Mesenchymal stem cell (in vitro differentiated cells and primary cell): Measurements from ENCODE around the gene LRRTM3.

Experiments
- DNase-seq: peaks from one replicate; pipeline ENCODE4 v3.0.0-alpha.2; 2013
- H2AFZ ChIP-seq: one replicate; pipeline ENCODE4 v1.6.1; 2013; ENCODE audit warnings: low read depth, mild to moderate bottlenecking, control low read depth, inconsistent platforms, low read length, moderate library complexity
- H2AK5ac ChIP-seq: 2 replicates; pipeline ENCODE4 v1.6.1; 2013; ENCODE audit warnings: low read length, moderate library complexity, mild to moderate bottlenecking, inconsistent platforms; ENCODE audit not compliant: severe bottlenecking
- H2BK120ac ChIP-seq: one replicate; pipeline ENCODE4 v1.6.1; 2013; ENCODE audit warnings: low read depth, mild to moderate bottlenecking, inconsistent platforms, low read length, moderate library complexity
- H2BK12ac ChIP-seq, 2 experiments: one replicate each; pipeline ENCODE4 v1.6.1; 2013; ENCODE audit warnings: inconsistent platforms in 2 of 2, low read length in 2 of 2, mild to moderate bottlenecking in 2 of 2, moderate library complexity in 2 of 2, control low read depth in 1 of 2
- H2BK15ac ChIP-seq: one replicate; pipeline ENCODE4 v1.6.1; 2013; ENCODE audit warnings: mild to moderate bottlenecking, low read depth, inconsistent platforms; ENCODE audit not compliant: poor library complexity, severe bottlenecking
- H2BK5ac ChIP-seq: 2 replicates; pipeline ENCODE4 v1.6.1; 2013; ENCODE audit warnings: low read depth, mild to moderate bottlenecking, low read length, control low read depth, inconsistent platforms; ENCODE audit not compliant: poor library complexity, severe bottlenecking
- H3K14ac ChIP-seq, 2 experiments: one replicate each; pipeline ENCODE4 v1.6.1; 2013; ENCODE audit warnings: inconsistent platforms in 2 of 2, low read length in 2 of 2, control low read depth in 1 of 2, mild to moderate bottlenecking in 1 of 2, moderate library complexity in 1 of 2
- H3K18ac ChIP-seq, 2 experiments: one replicate each; pipeline ENCODE4 v1.6.1; 2013; ENCODE audit warnings: inconsistent platforms in 2 of 2, low read length in 2 of 2, control low read depth in 1 of 2, low read depth in 1 of 2, mild to moderate bottlenecking in 1 of 2
- H3K23ac ChIP-seq, 2 experiments: one replicate each; pipeline ENCODE4 v1.6.1; 2013; ENCODE audit warnings: inconsistent platforms in 2 of 2, low read length in 2 of 2, mild to moderate bottlenecking in 2 of 2, moderate library complexity in 2 of 2, control low read depth in 1 of 2
- H3K27ac ChIP-seq: 2 replicates; pipeline ENCODE4 v1.5.1; 2013; ENCODE audit warnings: mild to moderate bottlenecking, moderate library complexity, low read length, control low read depth, inconsistent platforms; ENCODE audit not compliant: poor library complexity, severe bottlenecking
- H3K27me3 ChIP-seq, 2 experiments: 2 replicates each; pipeline versions ENCODE4 v1.6.1 to v1.7.0; 2013; ENCODE audit warnings: low read length in 2 of 2, mild to moderate bottlenecking in 2 of 2, moderate library complexity in 2 of 2, control low read depth in 1 of 2, inconsistent platforms in 1 of 2; ENCODE audit not compliant: control insufficient read depth in 1 of 2, insufficient read depth in 1 of 2
- H3K36me3 ChIP-seq, 2 experiments: 2 replicates each; pipeline versions ENCODE4 v1.6.1 to v1.7.0; 2013; ENCODE audit warnings: low read length in 2 of 2, control low read depth in 1 of 2, inconsistent platforms in 1 of 2, low read depth in 1 of 2, mild to moderate bottlenecking in 1 of 2; ENCODE audit not compliant: insufficient read depth in 2 of 2, control insufficient read depth in 1 of 2
- H3K4ac ChIP-seq, 2 experiments: one replicate each; pipeline ENCODE4 v1.6.1; 2013; ENCODE audit warnings: inconsistent platforms in 2 of 2, low read length in 2 of 2, mild to moderate bottlenecking in 2 of 2, moderate library complexity in 2 of 2, control low read depth in 1 of 2, low read depth in 1 of 2
- H3K4me1 ChIP-seq: 2 replicates; pipeline ENCODE4 v1.6.1; 2013; ENCODE audit warnings: low read depth, low read length, control low read depth; ENCODE audit not compliant: control insufficient read depth, insufficient read depth
- H3K4me2 ChIP-seq: 2 replicates; pipeline ENCODE4 v1.6.1; 2013; ENCODE audit warnings: low read length, mild to moderate bottlenecking, inconsistent platforms; ENCODE audit not compliant: poor library complexity, severe bottlenecking
- H3K4me3 ChIP-seq, 2 experiments: 2 replicates each; pipeline versions ENCODE4 v1.5.1 to v1.7.0; 2013; ENCODE audit warnings: low read length in 2 of 2, mild to moderate bottlenecking in 2 of 2, control low read depth in 1 of 2, low read depth in 1 of 2; ENCODE audit not compliant: insufficient read depth in 1 of 2
- H3K79me1 ChIP-seq: replicated peaks from 2 replicates; pipeline ENCODE4 v1.6.1; 2013; ENCODE audit warnings: mild to moderate bottlenecking, control low read depth, low read length, inconsistent platforms; ENCODE audit not compliant: poor library complexity, severe bottlenecking
- H3K9ac ChIP-seq: 2 replicates; pipeline ENCODE4 v1.7.0; 2013; ENCODE audit warnings: mild to moderate bottlenecking, low read length, moderate library complexity
- H3K9me3 ChIP-seq: 2 replicates; pipeline ENCODE4 v1.7.0; 2013; ENCODE audit warnings: mild to moderate bottlenecking, low read length; ENCODE audit not compliant: control insufficient read depth
- H4K8ac ChIP-seq: one replicate; pipeline ENCODE4 v1.6.1; 2013; ENCODE audit warnings: inconsistent platforms, mild to moderate bottlenecking, low read length, moderate library complexity
- H4K91ac ChIP-seq: one replicate; pipeline ENCODE4 v1.6.1; 2013; ENCODE audit warnings: mild to moderate bottlenecking, low read length, inconsistent platforms
- WGBS: methylation state at CpG from one replicate; pipeline ENCODE4 v1.1.7; 2013; ENCODE audit warnings: mixed read lengths; 5-methylcytosine and 5-hydroxymethylcytosine counted together

Gene LRRTM3

GRCh38 chr10:67072654-67073053 is 146.8 kb downstream of the LRRTM3 start:
- Histone ChIP-seq H4K8ac (no peak overlapping the region), H3K4ac (no peak overlapping the region), H3K27me3 (no peaks in the 10 kb centered on the region), H3K36me3 (no peaks in the 10 kb centered on the region), H4K91ac (no peak overlapping the region), H3K79me1 (no peaks in the 10 kb centered on the region), H2BK15ac (no peak overlapping the region), H2BK5ac (no peak overlapping the region), H3K9ac (no peak overlapping the region), H3K18ac (no peak overlapping the region), H2AK5ac (no peak overlapping the region), H3K14ac (no peak overlapping the region), H2BK12ac (no peak overlapping the region), H3K4me2 (no peak overlapping the region), H3K23ac (no peak overlapping the region), H2BK120ac (no peak overlapping the region), H3K9me3 (no peaks in the 10 kb centered on the region), H2AFZ (no peak overlapping the region), H3K27ac (no peak overlapping the region), H3K4me1 (no peaks in the 10 kb centered on the region), H3K4me3 (no peak overlapping the region)
- WGBS: 60% methylated on average over 1 of the region's 1 CpG
- no peak for DNase-seq

- no peak overlapping the region for H3K23ac ChIP-seq
- H2AFZ ChIP-seq: no peak overlapping the region
- no peaks in the 10 kb centered on the region for H3K27me3 ChIP-seq
- H3K4me3 ChIP-seq: no peak overlapping the region
- H3K14ac ChIP-seq: no peak overlapping the region
- no peak overlapping the region for H2BK5ac ChIP-seq
- no peak overlapping the region for H2AK5ac ChIP-seq
- H4K8ac ChIP-seq: no peak overlapping the region
- H3K36me3 ChIP-seq: no peaks in the 10 kb centered on the region
- no peak overlapping the region for H3K9ac ChIP-seq
- no peak overlapping the region for H2BK15ac ChIP-seq
- no peaks in the 10 kb centered on the region for H3K79me1 ChIP-seq
- no peaks in the 10 kb centered on the region for H3K4me1 ChIP-seq
- DNase-seq: no peak
- 54% methylated on average over 2 of the region's 4 CpGs for WGBS
- H2BK12ac ChIP-seq: no peak overlapping the region
- no peak overlapping the region for H3K4me2 ChIP-seq
- no peaks in the 10 kb centered on the region for H3K9me3 ChIP-seq
- H2BK120ac ChIP-seq: no peak overlapping the region
- no peak overlapping the region for H4K91ac ChIP-seq
- H3K27ac ChIP-seq: no peak overlapping the region
- no peak overlapping the region for H3K18ac ChIP-seq
- H3K4ac ChIP-seq: no peak overlapping the region
Observed at GRCh38 chr10:67075491-67075971, 149.7 kb downstream of the LRRTM3 start.

- Histone ChIP-seq H3K9me3 (no peaks in the 10 kb centered on the region), H4K8ac (no peak overlapping the region), H3K9ac (no peak overlapping the region), H2BK120ac (no peak overlapping the region), H3K14ac (no peak overlapping the region), H2AFZ (no peak overlapping the region), H2BK5ac (no peak overlapping the region), H3K4me1 (no peaks in the 10 kb centered on the region), H3K79me1 (no peaks in the 10 kb centered on the region), H3K4ac (no peak overlapping the region), H3K27me3 (no peaks in the 10 kb centered on the region), H3K36me3 (no peaks in the 10 kb centered on the region), H3K27ac (no peak overlapping the region), H2BK12ac (no peak overlapping the region), H3K4me3 (no peak overlapping the region), H3K18ac (no peak overlapping the region), H3K4me2 (no peak overlapping the region), H2BK15ac (no peak overlapping the region), H3K23ac (no peak overlapping the region), H4K91ac (no peak overlapping the region), H2AK5ac (no peak overlapping the region)
- no peak for DNase-seq
Observed at GRCh38 chr10:67076144-67076543, 150.3 kb downstream of the LRRTM3 start.

- no peaks in the 10 kb centered on the region for H3K9me3 ChIP-seq
- H2BK12ac ChIP-seq: no peak overlapping the region
- H3K4me2 ChIP-seq: no peak overlapping the region
- no peak overlapping the region for H4K91ac ChIP-seq
- H4K8ac ChIP-seq: no peak overlapping the region
- no CpG with 5 or more reads among the region's 1 CpG for WGBS
- no peak for DNase-seq
- H3K4me3 ChIP-seq: no peak overlapping the region
- H3K27ac ChIP-seq: no peak overlapping the region
- H3K18ac ChIP-seq: no peak overlapping the region
- H3K79me1 ChIP-seq: no peaks in the 10 kb centered on the region
- H3K27me3 ChIP-seq: no peaks in the 10 kb centered on the region
- H2BK5ac ChIP-seq: no peak overlapping the region
- no peak overlapping the region for H3K9ac ChIP-seq
- H3K4ac ChIP-seq: no peak overlapping the region
- no peaks in the 10 kb centered on the region for H3K36me3 ChIP-seq
- H3K23ac ChIP-seq: no peak overlapping the region
- H2AK5ac ChIP-seq: no peak overlapping the region
- no peak overlapping the region for H3K14ac ChIP-seq
- H2BK15ac ChIP-seq: no peak overlapping the region
- H2AFZ ChIP-seq: no peak overlapping the region
- H3K4me1 ChIP-seq: no peaks in the 10 kb centered on the region
- H2BK120ac ChIP-seq: no peak overlapping the region
Observed at GRCh38 chr10:67077376-67077775, 151.5 kb downstream of the LRRTM3 start.
